Measurements from ENCODE around the gene EID1. TPM values are rescaled to one million over a fixed set of nuclear protein-coding genes. Genes with fewer than 3 reads are reported as not detected.

EID1 gene
- total and polyA plus RNA-seq, 9 of the 15 experiments (the other 6 are each of a cell fraction or from before 2014, with no cell fraction given): 46.5 to 211 (median 143) TPM

GRCh38 chr15:48877630-48878595, at the start of gene EID1 (continued):
- TF ChIP-seq THAP12 (CRISPR knock-in tag; IDR thresholded peaks at IDR 0.05) (0 out of 2 replicates have a peak, but pooled peaks have one; percentile 57), ZNF347 (CRISPR knock-in tag; IDR thresholded peaks at IDR 0.05; ENCODE audit: low read depth) (no peak), KLF6 (CRISPR knock-in tag; IDR thresholded peaks at IDR 0.05; ENCODE audit: borderline replicate concordance) (no peak), MTA3 (IDR thresholded peaks at IDR 0.05; ENCODE audit: borderline replicate concordance) (peak; percentile 69; the same call in 1 of the 2 replicates), CBX1 (IDR thresholded peaks at IDR 0.05; ENCODE audit: low read depth) (no peak), ZBTB33 (CRISPR knock-in tag; IDR thresholded peaks at IDR 0.05) (peak; percentile 68; the same call in 1 of the 2 replicates), ZNF253 (CRISPR knock-in tag; conservative IDR thresholded peaks at IDR 0.05) (no peak), BCOR (IDR thresholded peaks at IDR 0.05) (no peak; the same call in 1 of the 2 replicates), SLC30A9 (CRISPR knock-in tag; IDR thresholded peaks at IDR 0.05) (no peak), HCFC1 (IDR thresholded peaks at IDR 0.05; ENCODE audit: low read depth, low read length) (peak; percentile 46; the same call in 1 of the 2 replicates), ZNF324 (CRISPR knock-in tag; IDR thresholded peaks at IDR 0.05) (no peak), ZNF184 (CRISPR knock-in tag; IDR thresholded peaks at IDR 0.05) (no peak), ZBTB12 (CRISPR knock-in tag; IDR thresholded peaks at IDR 0.05) (0 out of 2 replicates have a peak, but pooled peaks have one; percentile 34), ETV1 (tag; conservative IDR thresholded peaks at IDR 0.05; ENCODE audit: low read depth) (no peak; the same call in 1 of the 2 replicates), FOS (IDR thresholded peaks at IDR 0.05; ENCODE audit: extremely low read depth, insufficient read length) (no peak), HDAC2 (IDR thresholded peaks at IDR 0.05) (peak; percentile 67), TRIM25 (IDR thresholded peaks at IDR 0.05; ENCODE audit: borderline replicate concordance) (no peak), FOSL1 (tag; conservative IDR thresholded peaks at IDR 0.05) (0 out of 2 replicates have a peak, but pooled peaks have one; percentile 30)
